Spleen (tissue), 11 donors: ENCODE data around the gene FDCSP. TPM values are rescaled to one million over a fixed set of nuclear protein-coding genes. Genes with fewer than 3 reads are reported as not detected.
"Not testable (repeated sequence)": the region's sequence is repeated elsewhere in the genome, so short reads cannot be mapped to it uniquely, and the experiment has no call there.

Source experiments
- DNase-seq: peaks from one replicate; pipeline ENCODE4 v3.0.0-alpha.2; 2020
- H3K27ac ChIP-seq, 8 donors: fragments of 200-600 bp; sonication (generic) in 7 of 8; 1 replicate in 4 of 8; 2 replicates in 4 of 8; pipeline versions ENCODE4 v1.5.0 to v1.8.0; 2016 to 2021; ENCODE audit warnings: inconsistent platforms in 4 of 8, mild to moderate bottlenecking in 4 of 8, moderate library complexity in 1 of 8
- H3K27me3 ChIP-seq, 7 donors: fragments of 200-600 bp; sonication (generic) in 6 of 7; replicated peaks in 1 of 7; 1 replicate in 4 of 7; 2 replicates in 3 of 7; pipeline versions ENCODE4 v1.5.0 to v1.8.0; 2016 to 2021; ENCODE audit warnings: inconsistent platforms in 3 of 7, mild to moderate bottlenecking in 1 of 7
- H3K36me3 ChIP-seq, 6 donors: fragments of 200-600 bp; sonication (generic) in 5 of 6; 1 replicate in 4 of 6; 2 replicates in 2 of 6; pipeline versions ENCODE4 v1.5.0 to v1.8.0; 2016 to 2021; ENCODE audit warnings: inconsistent platforms in 2 of 6
- H3K4me1 ChIP-seq, 6 donors: fragments of 200-600 bp; sonication (generic) in 5 of 6; 1 replicate in 3 of 6; 2 replicates in 3 of 6; pipeline versions ENCODE4 v1.5.0 to v1.8.0; 2016 to 2021; ENCODE audit warnings: inconsistent platforms in 3 of 6
- H3K4me3 ChIP-seq, 8 donors: fragments of 200-600 bp; sonication (generic) in 7 of 8; 1 replicate in 4 of 8; 2 replicates in 4 of 8; pipeline versions ENCODE4 v1.5.0 to v1.8.0; 2016 to 2021; ENCODE audit warnings: inconsistent platforms in 4 of 8, mild to moderate bottlenecking in 4 of 8, moderate library complexity in 2 of 8
- H3K9me3 ChIP-seq, 8 donors: fragments of 200-600 bp; sonication (generic) in 7 of 8; 1 replicate in 4 of 8; 2 replicates in 4 of 8; pipeline versions ENCODE4 v1.5.0 to v1.8.0; 2016 to 2021; ENCODE audit warnings: inconsistent platforms in 4 of 8
- CTCF ChIP-seq, 11 experiments: fragments of 200-600 bp in 7 of 11; fragments of 450-650 bp in 4 of 11; sonication (generic) in 4 of 11; IDR thresholded peaks in 8 of 11; conservative IDR thresholded peaks in 3 of 11; 1 replicate in 7 of 11; 2 replicates in 4 of 11; pipeline versions ENCODE4 v1.4.0 to v1.8.0; 2016 to 2021; ENCODE audit warnings: antibody characterized with exemption in 11 of 11, inconsistent platforms in 4 of 11, mild to moderate bottlenecking in 1 of 11
- POLR2A ChIP-seq, 3 donors: fragments of 450-650 bp; IDR thresholded peaks; one replicate each; pipeline ENCODE4 v1.5.1; 2017; ENCODE audit warnings: antibody characterized with exemption in 3 of 3, mild to moderate bottlenecking in 1 of 3
- POLR2AphosphoS5 ChIP-seq, 3 donors: sonication (generic); formaldehyde crosslinking; IDR thresholded peaks; one replicate each; pipeline ENCODE4 v1.5.1; 2017; ENCODE audit warnings: antibody characterized with exemption in 3 of 3
- WGBS, 5 donors: extraction: QIAGEN DNeasy Blood & Tissue Kit in 3 of 5; methylation state at CpG; one replicate each; pipeline versions ENCODE4 v1.1.5 to v1.1.7; 2013 to 2018; 5-methylcytosine and 5-hydroxymethylcytosine counted together
- intact Hi-C: fragments of 100-400 bp; cut with DNase I; formaldehyde crosslinking; loops from one replicate; pipeline ENCODE4 v1.15.0; 2023; ENCODE audit warnings: low total_unique reads
- polyA plus RNA-seq, 3 donors: library from polyadenylated mRNA; stranded (reverse); fragments of 200-250 nt; gene quantifications; one replicate each; pipeline ENCODE4 v1.2.1, GENCODE V29; 2013
- total RNA-seq, 7 donors: library from RNA; depleted of rRNA in 3 of 7; stranded (reverse); fragments of >200 nt in 3 of 7; fragmentation: NEBNext Ultra II Directional in 4 of 7; extraction: Animal tissue kit (Norgen Biotek cat#: 25700) in 4 of 7; gene quantifications; one replicate each; pipeline versions ENCODE4 v1.1.0 to v1.2.1, GENCODE V29; 2016 to 2021
- donor health status: healthy with polysubstance abuse.
- donor health status: DM: no; HTN: no; CAD: no; lungs with moderate emphysema.
- donor health status: DM: no; HTN: no; CAD: no.
- donor health status: Bipolar disorder and iron deficiency.
- donor health status: healthy.
- donor health status: DM: no; HTN: no; CAD: no.
- donor health status: DM: yes; HTN: yes; CAD: no.

The FDCSP gene
- total and polyA plus RNA-seq, 10 donors: 2.8 to 1,396 (median 13.2) TPM

DNA sequence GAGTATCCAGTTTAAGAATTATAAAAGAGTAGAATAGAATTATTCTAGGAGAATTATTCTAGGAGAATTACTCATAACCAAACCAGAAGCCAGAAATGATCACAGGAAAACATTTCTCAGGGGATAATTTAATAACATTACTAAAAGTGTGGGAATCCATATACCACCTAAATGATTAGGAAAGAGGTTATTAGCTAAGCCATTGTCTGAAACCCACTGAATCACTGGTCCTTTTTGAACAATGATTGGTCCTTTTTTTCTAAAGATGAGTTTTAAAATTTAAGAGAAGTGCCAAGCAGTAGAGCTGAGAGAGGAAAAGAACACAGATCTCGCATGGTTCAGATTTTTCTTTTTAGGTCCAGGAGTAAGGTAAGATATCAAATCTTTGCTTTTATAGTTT is 30.5 kb upstream of the FDCSP start, which contains the start of gene ODAM:
Gene ODAM, plus strand, starts transcription at position 301 of the 400 bp plus-strand sequence. CDS start 819 bp downstream, outside the sequence.
- Histone ChIP-seq H3K4me3 (no peak within 1 kb of the TSS), H3K4me1 (no peaks in the 10 kb centered on the region), H3K27me3 (no peaks in the 10 kb centered on the region), H3K9me3 (no peaks in the 10 kb centered on the region), H3K27ac (no peak within 1 kb of the TSS), H3K36me3 (no peaks in the 10 kb centered on the region)
- DNase-seq: no peak
- no peak for TF ChIP-seq POLR2A (IDR thresholded peaks at IDR 0.05)
- no peak for TF ChIP-seq POLR2AphosphoS5 (IDR thresholded peaks at IDR 0.05)
- no peak for TF ChIP-seq CTCF (IDR thresholded peaks at IDR 0.05 in 8 of 11, conservative IDR thresholded peaks at IDR 0.05 in 3 of 11)
- 73 to 93% (median 83%) methylated on average over 1 of the region's 1 CpG for WGBS, 5 donors
- intact Hi-C loops: no loop called here

DNA sequence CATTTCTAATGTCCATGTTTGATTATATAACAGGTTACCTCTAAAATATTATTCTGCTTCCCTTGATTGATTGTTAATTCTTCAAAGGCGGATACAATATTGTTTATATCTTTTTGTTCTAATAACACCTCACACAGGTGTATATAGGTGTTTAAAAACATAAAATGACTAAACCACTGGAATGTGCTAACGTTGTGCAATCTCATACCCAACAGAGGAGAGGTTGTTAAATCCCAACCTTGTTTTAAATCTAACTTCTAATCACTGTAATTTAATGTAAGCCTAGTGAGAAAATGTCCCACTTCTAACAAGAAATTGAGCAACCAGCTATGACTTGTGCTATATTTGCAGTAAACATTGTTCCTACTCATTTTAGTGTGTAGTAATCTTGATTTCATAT is 29.1 kb upstream of the FDCSP start:
- 68 to 76% (median 69%) methylated on average over 2 of the region's 2 CpGs for WGBS, 5 donors
- H3K4me1 ChIP-seq: no peaks in the 10 kb centered on the region
- H3K27me3 ChIP-seq: no peaks in the 10 kb centered on the region
- H3K27ac ChIP-seq: no peak overlapping the region
- H3K36me3 ChIP-seq: no peaks in the 10 kb centered on the region
- H3K4me3 ChIP-seq: no peak overlapping the region
- no peak for TF ChIP-seq CTCF (IDR thresholded peaks at IDR 0.05 in 8 of 11, conservative IDR thresholded peaks at IDR 0.05 in 3 of 11)
- TF ChIP-seq POLR2A (IDR thresholded peaks at IDR 0.05): no peak
- TF ChIP-seq POLR2AphosphoS5 (IDR thresholded peaks at IDR 0.05): no peak
- no peaks in the 10 kb centered on the region for H3K9me3 ChIP-seq
- no peak for DNase-seq
- intact Hi-C loops: no loop called here

GRCh38 chr4:70197842-70198241 is 28.1 kb upstream of the FDCSP start:
- Histone ChIP-seq H3K4me1 (no peaks in the 10 kb centered on the region), H3K27me3 (no peaks in the 10 kb centered on the region), H3K27ac (no peak overlapping the region), H3K9me3 (no peaks in the 10 kb centered on the region), H3K36me3 (no peaks in the 10 kb centered on the region), H3K4me3 (no peak overlapping the region)
- no peak for DNase-seq
- TF ChIP-seq POLR2AphosphoS5 (IDR thresholded peaks at IDR 0.05): no peak
- no peak for TF ChIP-seq CTCF (IDR thresholded peaks at IDR 0.05 in 8 of 11, conservative IDR thresholded peaks at IDR 0.05 in 3 of 11)
- no peak for TF ChIP-seq POLR2A (IDR thresholded peaks at IDR 0.05)
- 62 to 77% (median 73%) methylated on average over 2 of the region's 2 CpGs for WGBS, 5 donors
- intact Hi-C loops: no loop called here

GRCh38 chr4:70203601-70204000 is 22.3 kb upstream of the FDCSP start:
- intact Hi-C loops: no loop called here
- H3K27me3 ChIP-seq: no peaks in the 10 kb centered on the region
- no peak for DNase-seq
- H3K36me3 ChIP-seq: no peaks in the 10 kb centered on the region
- 57 to 76% (median 73%) methylated on average over 1 of the region's 1 CpG for WGBS, 5 donors
- H3K27ac ChIP-seq: no peak overlapping the region
- H3K4me3 ChIP-seq: no peak overlapping the region
- H3K9me3 ChIP-seq: peaks cover 0 to 4% (median 0%) of the 10 kb centered on the region in 8 donors
- no peaks in the 10 kb centered on the region for H3K4me1 ChIP-seq
- TF ChIP-seq CTCF (IDR thresholded peaks at IDR 0.05 in 8 of 11, conservative IDR thresholded peaks at IDR 0.05 in 3 of 11): no peak
- TF ChIP-seq POLR2AphosphoS5 (IDR thresholded peaks at IDR 0.05): no peak
- no peak for TF ChIP-seq POLR2A (IDR thresholded peaks at IDR 0.05)

DNA sequence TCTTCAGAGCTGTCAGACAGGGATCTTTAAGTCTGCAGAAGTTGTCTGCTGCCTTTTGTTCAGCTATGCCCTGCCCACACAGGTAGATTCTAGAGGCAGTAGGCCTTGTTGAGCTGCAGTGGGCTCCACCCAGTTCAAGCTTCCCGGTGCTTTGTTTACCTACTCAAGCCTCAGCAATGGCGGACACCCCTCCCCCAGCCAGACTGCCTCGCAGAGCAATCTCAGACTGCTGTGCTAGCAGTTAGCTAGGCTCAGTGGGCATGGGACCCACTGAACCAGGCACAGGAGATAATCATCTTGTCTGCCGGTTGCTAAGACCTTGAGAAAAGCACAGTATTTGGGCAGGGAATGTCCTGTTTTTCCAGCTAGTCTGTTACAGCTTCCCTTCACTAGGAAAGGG is 13.2 kb upstream of the FDCSP start:
- H3K27me3 ChIP-seq: not testable (repeated sequence)

DNA sequence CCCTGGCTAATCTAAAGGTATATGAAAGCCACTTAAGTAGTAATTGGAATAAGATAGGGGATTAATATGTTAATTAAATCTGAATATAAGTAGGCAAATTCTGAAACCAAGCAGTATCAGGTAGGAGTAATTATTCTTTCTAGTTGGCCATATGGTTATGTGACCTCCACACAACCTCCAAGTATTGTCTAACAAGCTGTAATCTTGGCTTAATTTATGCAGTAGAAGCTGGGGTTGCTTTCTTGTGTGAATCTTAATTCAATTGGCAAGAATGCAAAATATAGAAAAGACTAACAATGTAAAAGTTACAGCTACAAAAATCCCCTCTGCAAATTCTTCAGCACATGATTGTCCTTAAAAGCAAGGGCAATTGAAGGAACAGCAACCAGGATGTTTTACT is 9.8 kb upstream of the FDCSP start:
- H3K36me3 ChIP-seq, H3K9me3 ChIP-seq, H3K4me1 ChIP-seq, intact Hi-C loops, H3K4me3 ChIP-seq, H3K27me3 ChIP-seq, DNase-seq, H3K27ac ChIP-seq: not testable (repeated sequence)

More for the DNA sequence above, 13.2 kb upstream of the FDCSP start:
- H3K4me1 ChIP-seq, H3K4me3 ChIP-seq, DNase-seq, H3K36me3 ChIP-seq, intact Hi-C loops, H3K27ac ChIP-seq: not testable (repeated sequence)
- H3K9me3 ChIP-seq: peaks cover 0 to 14% (median 0%) of the 10 kb centered on the region in 8 donors
- 73 to 95% (median 81%) methylated on average over 3 to 4 of the region's 4 CpGs for WGBS, 5 donors

DNA sequence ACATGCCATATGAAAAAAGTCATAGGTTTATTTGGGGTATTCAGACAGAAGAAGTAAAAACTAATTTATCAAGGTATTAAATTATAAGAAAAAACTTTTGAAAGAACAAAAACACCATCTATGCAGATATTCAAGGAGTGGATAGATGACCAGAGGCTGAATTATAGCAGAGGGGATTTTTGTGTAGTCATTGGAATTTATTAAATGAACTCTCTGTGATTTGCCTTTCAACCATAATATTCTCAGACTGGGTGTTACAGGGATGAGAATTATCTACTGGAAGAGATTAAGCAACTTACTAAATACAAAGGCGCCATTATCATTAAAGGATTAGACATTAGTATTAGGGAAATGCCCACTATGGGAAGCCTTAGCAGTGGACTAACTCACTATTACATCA is 9.4 kb upstream of the FDCSP start:
- H3K27ac ChIP-seq, H3K36me3 ChIP-seq, DNase-seq, H3K4me3 ChIP-seq, intact Hi-C loops, H3K27me3 ChIP-seq, H3K9me3 ChIP-seq, H3K4me1 ChIP-seq: not testable (repeated sequence)
- WGBS, 5 donors: 90 to 100% (median 95%) methylated on average over 1 of the region's 1 CpG
